GM15510 (cell line): ENCODE data around the gene RAB7A.

Source experiments
- POLR2A ChIP-seq: IDR thresholded peaks from 3 replicates; pipeline ENCODE4 v1.6.1; 2011; ENCODE audit warnings: borderline replicate concordance; ENCODE audit not compliant: insufficient read length; ENCODE audit errors: extremely low read depth

Gene RAB7A

DNA sequence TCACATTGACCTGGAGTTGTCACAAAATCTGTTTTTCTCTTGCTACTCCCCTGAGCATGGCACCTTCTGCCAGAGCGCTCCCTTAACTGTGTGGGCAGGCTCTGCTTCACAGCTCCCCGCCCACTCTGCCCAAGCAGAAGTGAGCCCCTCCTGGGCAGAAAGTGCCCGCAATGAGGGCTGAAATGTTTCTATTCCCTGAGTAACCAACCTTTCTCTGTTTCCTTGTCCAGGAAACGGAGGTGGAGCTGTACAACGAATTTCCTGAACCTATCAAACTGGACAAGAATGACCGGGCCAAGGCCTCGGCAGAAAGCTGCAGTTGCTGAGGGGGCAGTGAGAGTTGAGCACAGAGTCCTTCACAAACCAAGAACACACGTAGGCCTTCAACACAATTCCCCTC, 87.1 kb downstream of the RAB7A start:
- TF ChIP-seq POLR2A: no peak

GRCh38 chr3:128814060-128814459, 88.1 kb downstream of the RAB7A start:
- TF ChIP-seq POLR2A: no peak

DNA sequence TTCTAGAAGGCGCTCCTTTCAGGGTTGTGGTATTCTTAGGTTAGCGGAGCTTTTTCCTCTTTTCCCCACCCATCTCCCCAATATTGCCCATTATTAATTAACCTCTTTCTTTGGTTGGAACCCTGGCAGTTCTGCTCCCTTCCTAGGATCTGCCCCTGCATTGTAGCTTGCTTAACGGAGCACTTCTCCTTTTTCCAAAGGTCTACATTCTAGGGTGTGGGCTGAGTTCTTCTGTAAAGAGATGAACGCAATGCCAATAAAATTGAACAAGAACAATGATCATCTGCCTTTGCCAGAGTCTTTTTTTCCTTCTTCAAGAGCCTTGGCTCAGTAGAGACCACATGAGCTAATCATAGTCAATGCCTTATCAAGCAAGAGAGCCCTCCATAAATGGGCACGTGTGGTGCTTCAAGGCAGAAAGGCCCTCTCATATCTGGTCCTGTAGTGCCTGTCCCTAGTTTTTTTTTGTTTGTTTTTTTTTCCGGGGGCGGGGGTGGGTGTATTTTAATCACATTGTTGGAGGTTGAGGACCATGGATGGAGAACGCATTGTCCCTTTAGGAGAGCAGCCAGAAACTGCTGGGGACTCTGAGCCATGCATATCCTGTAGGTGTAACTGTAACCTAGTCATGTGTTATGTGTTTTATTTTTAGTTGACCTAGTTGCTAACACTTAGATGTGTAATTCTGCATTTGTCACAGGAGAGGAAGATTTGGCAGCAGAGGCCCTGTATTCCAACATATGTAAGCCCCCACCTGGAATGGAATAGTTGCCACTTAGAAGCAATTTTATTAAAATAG, 88.7 kb downstream of the RAB7A start:
- no peak for TF ChIP-seq POLR2A

- no peak for TF ChIP-seq POLR2A
Measured at GRCh38 chr3:128815318-128816064, 89.5 kb downstream of the RAB7A start.

GRCh38 chr3:128818186-128818787, 92.3 kb downstream of the RAB7A start:
- TF ChIP-seq POLR2A: no peak

- TF ChIP-seq POLR2A: no peak
Measured at GRCh38 chr3:128820252-128820839, 94.4 kb downstream of the RAB7A start.

GRCh38 chr3:128823008-128823407, 97.0 kb downstream of the RAB7A start:
- TF ChIP-seq POLR2A: no peak

DNA sequence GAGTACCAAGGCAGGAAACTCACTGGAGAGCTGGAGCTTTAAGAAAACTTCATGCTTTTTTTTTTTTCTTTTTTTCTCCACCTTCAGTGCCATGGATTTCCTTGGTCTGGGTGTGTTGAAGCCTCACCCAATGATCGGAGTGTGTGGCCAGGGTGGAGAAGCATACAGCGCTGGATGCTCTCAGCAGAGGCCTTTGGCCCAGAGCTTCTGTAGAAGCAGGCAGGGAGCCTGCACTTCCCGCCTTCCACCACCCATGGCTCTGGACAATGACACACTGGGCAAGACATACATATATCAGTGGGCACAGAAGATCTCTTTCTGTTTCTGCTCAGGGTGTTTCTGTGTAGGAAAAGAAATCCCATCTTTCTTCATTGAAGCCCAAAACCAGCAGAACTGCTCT, 97.6 kb downstream of the RAB7A start:
- TF ChIP-seq POLR2A: no peak

DNA sequence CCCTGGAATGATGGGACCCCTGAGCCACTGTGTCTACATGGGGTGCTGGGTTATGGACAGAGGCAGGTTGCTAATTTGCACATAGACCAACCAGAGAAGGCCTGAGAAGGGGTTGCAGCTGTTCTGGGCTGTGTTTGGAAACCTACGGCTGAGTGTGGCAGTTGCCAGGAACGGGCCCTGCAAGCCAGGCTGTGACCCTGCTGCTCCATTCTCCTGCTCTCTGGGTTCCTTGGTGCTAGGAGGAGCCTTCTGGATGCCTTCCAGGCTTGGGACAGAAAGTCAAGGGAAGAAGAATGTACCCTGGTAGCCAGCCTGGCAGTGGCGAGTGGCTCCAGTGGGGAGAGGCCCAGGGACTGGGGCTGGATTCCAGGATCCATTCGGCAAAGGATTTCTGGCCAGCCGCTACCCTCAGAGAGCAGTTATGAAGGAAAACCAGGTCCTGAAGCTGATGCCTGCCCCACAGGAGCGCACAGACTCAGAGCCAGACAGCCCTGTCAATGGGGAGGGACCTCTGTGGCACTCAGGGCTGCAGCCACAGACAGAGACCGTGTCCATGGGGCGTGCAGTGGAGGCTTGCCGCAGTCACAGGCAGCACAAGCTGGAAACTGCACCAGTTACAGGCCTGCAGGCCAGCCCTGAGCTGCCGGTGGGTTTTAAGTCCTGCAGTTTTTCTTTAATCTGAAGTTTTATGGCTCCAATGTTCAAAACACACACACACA, 98.3 kb downstream of the RAB7A start:
- TF ChIP-seq POLR2A: no peak

GRCh38 chr3:128825117-128825725, 99.2 kb downstream of the RAB7A start:
- TF ChIP-seq POLR2A: no peak

DNA sequence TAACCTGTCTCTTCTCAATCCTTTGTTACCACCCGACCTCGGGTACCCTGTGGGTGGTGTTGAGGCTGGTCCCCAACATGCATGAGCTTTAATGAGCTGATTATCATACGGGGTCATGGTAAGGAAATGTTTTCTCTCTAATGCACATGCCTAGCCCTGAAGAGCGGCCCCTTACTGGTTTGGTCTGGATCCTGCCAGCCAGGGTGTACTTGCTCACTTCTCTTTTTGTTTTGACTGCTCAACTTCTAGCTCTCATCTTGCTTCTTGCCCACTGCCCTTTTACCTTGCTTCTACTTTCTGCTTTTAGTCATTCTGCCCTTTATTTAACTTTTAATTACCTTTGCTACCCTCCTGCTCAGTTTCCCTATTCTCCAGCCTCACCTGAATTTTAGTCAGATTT, 109.1 kb downstream of the RAB7A start:
- TF ChIP-seq POLR2A: no peak

DNA sequence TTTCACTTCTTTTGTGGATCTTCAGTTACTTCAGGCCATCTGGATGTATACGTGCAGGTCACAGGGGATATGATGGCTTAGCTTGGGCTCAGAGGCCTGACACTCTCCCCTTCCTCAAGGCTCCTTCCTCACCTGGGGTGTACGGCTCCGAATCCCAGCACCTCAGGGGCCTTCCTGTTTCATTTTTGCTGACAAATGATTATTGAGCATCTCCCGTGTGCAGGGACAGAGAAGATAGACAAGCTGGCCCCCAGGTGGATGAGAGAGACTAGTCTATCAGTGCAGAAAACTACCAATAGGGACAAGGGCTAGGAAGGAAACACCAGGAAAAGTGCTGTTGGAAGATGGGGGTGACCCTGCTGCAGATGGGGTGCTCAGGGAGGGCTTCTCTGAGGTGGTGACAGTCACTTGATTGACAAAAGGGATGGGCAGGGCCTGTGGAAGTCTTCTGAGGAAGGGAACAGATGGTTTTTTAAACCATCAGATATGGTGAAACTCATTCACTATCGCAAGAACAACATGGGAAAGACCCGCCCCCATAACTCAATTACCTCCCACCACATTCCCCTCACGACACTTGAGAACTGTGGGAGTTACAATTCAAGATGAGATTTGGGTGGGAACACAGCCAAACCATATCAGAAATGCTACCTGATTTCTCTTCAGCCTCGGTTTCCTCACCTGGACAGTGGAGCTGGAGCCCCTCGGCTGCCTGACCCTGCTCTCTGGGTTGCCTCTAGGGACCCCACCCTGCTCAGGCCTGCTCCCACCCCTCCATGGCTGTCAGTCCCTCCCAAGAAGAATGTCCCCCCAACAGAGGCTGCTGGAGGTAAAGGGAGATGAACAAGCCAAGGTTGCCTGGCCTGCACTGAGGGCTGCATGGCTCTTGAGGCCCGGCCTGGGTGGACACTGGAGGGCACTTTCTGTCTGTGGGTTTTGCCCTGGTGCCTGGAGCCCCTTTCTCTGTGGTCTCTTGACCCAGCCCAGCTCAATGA, 116.2 kb downstream of the RAB7A start:
- no peak for TF ChIP-seq POLR2A

DNA sequence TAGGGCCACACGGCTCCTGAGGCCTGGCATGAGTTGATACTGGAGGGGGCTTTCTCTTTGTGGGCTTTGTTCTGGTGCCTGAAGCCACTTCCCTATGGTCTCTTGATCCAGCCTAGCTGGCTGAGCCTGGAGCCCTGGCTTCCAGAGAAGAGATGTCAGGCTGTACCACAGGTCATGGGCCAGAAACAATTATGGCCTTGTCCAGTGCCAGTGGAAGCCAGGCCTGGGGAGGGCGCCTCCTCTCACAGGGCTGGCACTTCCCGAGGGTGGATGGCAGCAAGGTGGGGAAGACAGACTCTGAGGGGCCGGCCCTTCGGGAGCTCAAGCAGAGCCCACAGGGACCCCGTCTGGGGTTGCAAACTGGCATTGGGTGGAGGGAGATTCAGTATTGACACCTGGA, 118.5 kb downstream of the RAB7A start:
- no peak for TF ChIP-seq POLR2A
